GM12892 (cell line): ENCODE results near the gene DHRS7B. TPM values are rescaled to one million over a fixed set of nuclear protein-coding genes. Genes with fewer than 3 reads are reported as not detected.
A peak's percentile ranks its signal among the peaks of the same experiment; 100 is the strongest.
"Not testable (repeated sequence)": the region's sequence is repeated elsewhere in the genome, so short reads cannot be mapped to it uniquely, and the experiment has no call there.

Experiments used
- DNase-seq: peaks from one replicate; pipeline ENCODE4 v3.0.0; 2011; ENCODE audit not compliant: insufficient read length
- FAIRE-seq: peaks from 2 replicates; lab custom pipeline; 2011; peaks lifted over from hg19 to GRCh38; lab: Jason Lieb, UNC
- POLR2A ChIP-seq: IDR thresholded peaks from 2 replicates; pipeline ENCODE4 v1.6.1; 2011; ENCODE audit warnings: low read depth, low read length, control low read depth
- POLR2AphosphoS5 ChIP-seq: IDR thresholded peaks from 2 replicates; pipeline ENCODE4 v1.6.1; 2011; ENCODE audit warnings: low read depth, low read length, control low read depth
- TAF1 ChIP-seq: IDR thresholded peaks from 2 replicates; pipeline ENCODE4 v1.6.1; 2011; ENCODE audit warnings: low read depth, mild to moderate bottlenecking, control low read depth, low read length, borderline replicate concordance
- polyA plus RNA-seq: library from polyadenylated mRNA; unstranded; fragments of >200 nt; gene quantifications from one replicate; pipeline ENCODE4 v1.2.1, GENCODE V29; 2012; ENCODE audit warnings: missing spikeins, inconsistent platforms; ENCODE audit not compliant: missing spikeins

The DHRS7B gene, protein sequence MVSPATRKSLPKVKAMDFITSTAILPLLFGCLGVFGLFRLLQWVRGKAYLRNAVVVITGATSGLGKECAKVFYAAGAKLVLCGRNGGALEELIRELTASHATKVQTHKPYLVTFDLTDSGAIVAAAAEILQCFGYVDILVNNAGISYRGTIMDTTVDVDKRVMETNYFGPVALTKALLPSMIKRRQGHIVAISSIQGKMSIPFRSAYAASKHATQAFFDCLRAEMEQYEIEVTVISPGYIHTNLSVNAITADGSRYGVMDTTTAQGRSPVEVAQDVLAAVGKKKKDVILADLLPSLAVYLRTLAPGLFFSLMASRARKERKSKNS
- polyA plus RNA-seq = 9.2 TPM

DNA sequence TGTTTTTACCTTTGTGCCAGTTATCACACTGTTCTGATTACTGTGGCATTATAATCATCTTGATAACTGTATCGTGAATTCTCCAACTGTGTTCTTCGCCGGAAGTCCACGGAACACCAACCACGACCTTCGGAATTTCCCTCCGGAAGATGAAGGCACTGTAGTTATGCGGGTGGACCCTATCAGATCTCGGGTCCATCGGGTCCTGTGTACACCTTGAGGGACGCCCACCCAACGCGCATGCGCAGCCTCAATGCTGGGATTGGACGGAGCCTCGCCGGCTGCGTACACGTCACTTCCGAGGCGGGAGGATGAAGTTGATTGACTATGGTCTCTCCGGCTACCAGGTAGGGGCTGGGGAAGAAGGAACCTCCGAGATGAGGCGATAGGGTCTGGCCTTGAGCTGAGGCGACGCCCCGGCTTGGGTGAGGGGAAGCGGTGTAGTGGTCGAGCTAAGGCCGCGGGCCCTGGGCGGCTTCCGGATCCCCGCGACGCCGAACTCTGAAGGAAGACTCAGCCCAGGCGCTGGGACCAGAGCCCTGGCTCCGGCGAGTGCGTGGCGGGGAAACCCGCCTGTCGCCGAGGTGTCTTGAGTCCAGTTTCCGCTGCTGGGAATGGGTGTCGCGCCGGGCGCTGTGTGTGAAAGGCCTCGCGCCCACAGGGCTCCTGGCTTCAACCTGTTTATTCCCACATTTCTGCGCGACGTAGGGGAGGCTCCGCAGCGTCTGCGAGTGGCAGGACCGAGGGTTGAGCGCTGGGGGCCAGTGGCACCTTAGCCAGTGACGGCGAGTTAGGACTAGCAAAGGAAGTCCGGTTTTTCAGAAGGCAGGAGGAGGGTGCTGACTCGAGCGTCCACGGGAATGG lies at the start of gene DHRS7B:
DHRS7B (plus strand) TSS at position 320 of the 864 bp plus-strand sequence; CDS start at position 328, 8 bp downstream.
- DNase-seq (peak; percentile 88), FAIRE-seq (peak; percentile 100)
- TF ChIP-seq POLR2AphosphoS5 = peak; percentile 81
- no peak for TF ChIP-seq TAF1
- peak; percentile 89 for TF ChIP-seq POLR2A

DNA sequence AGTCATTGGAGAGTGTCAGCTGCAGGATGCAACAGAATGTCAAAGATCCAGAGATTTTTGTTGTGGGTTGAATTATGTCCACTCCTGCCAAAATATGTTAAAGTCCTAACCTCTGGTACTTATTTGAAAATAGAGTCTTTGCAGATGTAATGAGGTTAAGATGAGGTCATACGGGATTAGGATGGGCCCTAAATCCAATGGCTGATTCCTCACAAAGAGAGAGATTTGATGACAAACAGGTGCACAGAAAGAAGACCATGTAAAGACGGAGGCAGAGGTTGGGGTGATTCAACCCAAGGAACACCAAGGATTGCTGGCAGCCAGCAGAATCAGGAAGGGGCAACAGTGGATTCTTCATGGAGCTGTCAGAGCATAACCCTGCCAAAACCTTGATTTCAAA lies 49.5 kb upstream of the DHRS7B start:
- FAIRE-seq = no peak
- no peak for DNase-seq
- TF ChIP-seq POLR2A (no peak), TAF1 (no peak), POLR2AphosphoS5 (no peak)

DNA sequence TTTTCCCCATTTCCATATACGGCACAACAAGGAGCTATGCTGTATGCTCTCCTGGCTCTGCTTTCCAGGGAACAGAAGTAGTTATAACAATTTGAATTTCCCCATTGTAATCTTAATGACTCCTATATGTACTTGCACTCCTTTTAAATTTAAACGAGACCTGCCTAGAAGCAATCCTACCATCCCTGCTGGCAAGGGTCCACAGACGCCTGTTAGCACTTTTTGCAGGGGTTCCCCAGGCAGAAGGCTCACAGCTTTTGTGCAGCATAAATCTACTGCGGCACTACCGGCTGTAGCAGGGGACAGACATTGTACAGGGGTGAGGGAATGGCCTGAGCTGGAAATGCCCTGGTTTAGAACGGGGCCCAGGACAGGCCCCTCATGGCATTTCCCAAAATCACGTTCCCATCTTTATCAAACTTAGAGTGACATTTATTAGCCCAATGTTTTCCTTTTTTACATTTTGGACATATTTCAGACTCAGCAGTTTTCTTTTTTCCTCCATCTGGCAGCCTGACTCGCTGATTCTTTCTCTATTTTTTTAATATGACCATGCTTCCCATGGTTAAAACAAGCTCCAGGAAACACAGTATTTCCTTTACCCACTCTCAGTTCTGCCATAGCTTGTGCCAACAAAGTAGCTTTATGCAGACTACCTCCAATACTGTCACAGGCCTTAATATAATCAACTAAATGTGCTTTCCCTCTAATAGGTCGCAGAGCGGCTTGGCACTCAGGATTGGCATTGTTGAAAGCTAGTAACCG lies 48.6 kb upstream of the DHRS7B start:
- TF ChIP-seq POLR2AphosphoS5 = no peak
- TF ChIP-seq TAF1 = no peak
- TF ChIP-seq POLR2A = no peak
- FAIRE-seq (no peak), DNase-seq (no peak)

DNA sequence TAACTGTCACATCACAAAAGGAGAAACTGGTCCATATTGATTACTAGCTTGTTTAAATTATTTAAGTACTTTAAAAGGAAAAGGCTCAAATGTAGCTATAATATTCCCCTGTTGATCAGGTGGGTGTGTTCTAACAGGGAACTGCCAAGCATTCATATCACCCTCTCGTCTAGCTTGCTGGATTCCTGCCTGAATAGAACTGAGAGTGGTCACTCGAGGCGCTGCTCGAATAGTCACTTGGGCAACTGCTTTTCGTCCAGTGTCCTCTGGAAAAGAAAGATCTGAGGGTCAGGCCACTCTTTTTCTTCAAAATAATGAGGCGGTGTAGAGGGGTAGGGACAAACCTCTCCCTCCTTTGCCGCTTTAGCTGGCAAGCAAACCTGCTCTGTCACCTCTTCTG lies 47.6 kb upstream of the DHRS7B start:
- no peak for DNase-seq
- no peak for FAIRE-seq

DNA sequence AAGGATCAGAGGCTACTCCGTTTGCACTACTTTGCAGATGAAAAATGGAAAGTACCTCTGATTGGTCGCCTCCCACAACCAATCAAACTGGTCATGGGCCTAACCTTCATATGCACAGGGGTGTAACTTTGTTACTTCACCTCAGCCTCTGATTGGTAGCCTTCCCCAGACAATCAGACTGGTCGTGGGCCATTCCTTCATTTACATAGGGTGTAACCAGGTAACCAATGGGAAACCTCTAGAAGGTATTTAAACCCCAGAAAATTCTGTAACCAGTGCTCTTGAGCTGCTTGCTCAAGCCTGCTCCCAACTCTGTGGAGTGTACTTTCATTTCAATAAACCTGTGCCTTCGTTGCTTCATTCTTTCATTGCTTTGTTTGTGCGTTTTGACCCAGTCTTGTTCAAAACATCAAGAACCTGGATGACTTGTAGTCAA lies 44.7 kb upstream of the DHRS7B start:
- no peak for TF ChIP-seq TAF1
- TF ChIP-seq POLR2AphosphoS5 = no peak
- no peak for TF ChIP-seq POLR2A
- FAIRE-seq = no peak
- no peak for DNase-seq

More for the DNA sequence above, 47.6 kb upstream of the DHRS7B start:
- TF ChIP-seq POLR2A = no peak
- no peak for TF ChIP-seq TAF1
- no peak for TF ChIP-seq POLR2AphosphoS5

DNA sequence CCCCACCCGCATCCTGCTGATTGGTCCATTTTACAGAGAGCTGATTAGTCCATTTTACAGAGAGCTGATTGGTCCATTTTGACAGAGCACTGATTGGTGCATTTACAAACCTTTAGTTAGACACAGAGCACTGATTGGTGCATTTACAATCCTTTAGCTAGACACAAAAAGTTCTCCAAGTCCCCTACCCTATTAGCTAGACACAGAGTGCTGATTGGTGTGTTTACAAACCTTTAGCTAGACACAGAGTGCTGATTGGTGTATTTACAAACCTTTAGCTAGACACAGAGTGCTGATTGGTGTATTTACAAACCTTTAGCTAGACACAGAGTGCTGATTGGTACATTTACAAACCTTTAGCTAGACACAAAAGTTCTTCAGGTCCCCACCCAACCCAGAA lies 41.5 kb upstream of the DHRS7B start:
- FAIRE-seq, DNase-seq: not testable (repeated sequence)

DNA sequence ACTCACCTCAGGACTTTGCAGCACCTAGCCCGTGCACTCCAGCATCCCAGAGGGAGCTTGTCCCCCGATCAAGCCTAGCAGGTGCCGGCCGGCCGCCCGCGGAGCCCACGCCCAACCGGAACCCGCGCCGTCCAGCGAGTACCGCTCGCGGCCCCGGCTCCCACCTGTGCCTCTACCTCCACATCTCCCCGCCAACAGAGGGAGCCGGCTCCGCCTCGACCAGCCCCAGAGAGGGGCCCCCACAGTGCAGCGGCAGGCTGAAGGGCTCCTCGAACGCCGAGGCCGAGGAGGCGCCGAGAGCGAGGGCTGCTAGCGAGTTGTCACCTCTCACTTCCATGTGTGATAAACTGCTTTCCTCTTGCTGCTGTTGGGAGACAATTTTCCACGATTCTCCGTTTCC lies 41.1 kb upstream of the DHRS7B start:
- no peak for TF ChIP-seq POLR2AphosphoS5
- TF ChIP-seq TAF1 = no peak
- TF ChIP-seq POLR2A = no peak
- no peak for DNase-seq
- FAIRE-seq = no peak

DNA sequence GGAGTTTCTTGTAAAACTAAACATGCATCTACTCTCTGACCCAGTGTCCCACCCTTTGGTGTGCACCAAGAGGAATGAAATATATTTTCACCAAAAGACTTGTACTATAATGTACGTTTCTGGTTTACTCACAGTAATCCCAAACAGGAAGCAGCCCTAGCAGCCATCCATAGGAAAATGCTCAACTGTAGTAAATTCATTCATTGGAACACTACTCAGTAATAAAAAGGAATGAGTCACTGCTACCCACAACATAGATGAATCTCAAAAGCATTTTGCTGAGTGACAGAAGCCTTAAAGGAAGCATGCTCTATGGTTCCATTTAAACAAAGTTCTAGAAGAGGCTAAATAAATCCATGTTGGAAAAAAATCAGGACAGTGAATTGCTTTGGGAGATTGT lies 37.6 kb upstream of the DHRS7B start:
- DNase-seq (no peak), FAIRE-seq (peak; percentile 65)
- TF ChIP-seq POLR2AphosphoS5 (no peak), TAF1 (no peak), POLR2A (no peak)

DNA sequence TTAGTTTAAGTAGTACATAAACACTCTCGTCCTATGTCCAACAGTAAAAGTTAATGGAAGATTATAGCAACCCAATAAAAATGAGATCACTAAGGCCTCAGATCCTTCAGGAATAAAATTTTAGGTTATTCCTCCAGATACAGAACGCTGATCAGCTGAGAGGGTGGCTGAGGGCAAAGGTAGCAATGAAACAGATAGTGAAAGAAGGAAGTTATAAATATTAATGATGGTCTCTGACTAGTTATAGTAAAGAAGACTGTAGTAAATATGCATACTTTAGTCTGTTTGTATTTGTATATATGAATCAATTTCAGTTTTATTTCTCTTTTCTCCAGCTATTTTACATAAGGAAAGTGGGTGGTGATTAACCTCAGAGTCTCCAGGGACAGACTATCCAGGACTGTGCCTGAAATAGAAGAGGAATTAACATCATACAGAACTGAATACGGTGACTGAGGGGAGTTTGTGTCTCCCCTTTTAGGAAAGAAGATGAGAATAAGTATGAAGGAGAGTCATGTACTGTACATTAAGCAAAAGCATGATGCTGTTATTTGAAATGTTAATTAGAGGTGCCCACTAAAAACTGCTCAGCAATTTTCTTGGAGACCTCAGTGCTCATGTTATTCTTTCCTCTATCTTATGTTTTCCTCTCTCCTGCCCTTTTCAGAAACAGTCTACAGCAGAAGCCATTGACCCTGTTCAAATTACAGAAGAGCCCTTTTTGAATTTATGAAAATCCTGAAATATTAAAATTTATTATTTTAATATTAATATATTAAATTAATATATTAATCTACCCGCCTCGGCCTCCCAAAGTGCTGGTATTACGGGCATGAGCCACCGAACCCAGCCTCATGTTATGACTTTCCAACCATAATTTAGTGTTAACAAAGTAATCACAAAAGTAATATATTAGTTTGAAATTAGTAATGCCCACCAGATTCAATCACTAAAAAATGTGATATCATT lies 36.5 kb upstream of the DHRS7B start:
- TF ChIP-seq POLR2AphosphoS5 (no peak), TAF1 (no peak), POLR2A (no peak)
- peak; percentile 50 for FAIRE-seq
- DNase-seq = no peak

DNA sequence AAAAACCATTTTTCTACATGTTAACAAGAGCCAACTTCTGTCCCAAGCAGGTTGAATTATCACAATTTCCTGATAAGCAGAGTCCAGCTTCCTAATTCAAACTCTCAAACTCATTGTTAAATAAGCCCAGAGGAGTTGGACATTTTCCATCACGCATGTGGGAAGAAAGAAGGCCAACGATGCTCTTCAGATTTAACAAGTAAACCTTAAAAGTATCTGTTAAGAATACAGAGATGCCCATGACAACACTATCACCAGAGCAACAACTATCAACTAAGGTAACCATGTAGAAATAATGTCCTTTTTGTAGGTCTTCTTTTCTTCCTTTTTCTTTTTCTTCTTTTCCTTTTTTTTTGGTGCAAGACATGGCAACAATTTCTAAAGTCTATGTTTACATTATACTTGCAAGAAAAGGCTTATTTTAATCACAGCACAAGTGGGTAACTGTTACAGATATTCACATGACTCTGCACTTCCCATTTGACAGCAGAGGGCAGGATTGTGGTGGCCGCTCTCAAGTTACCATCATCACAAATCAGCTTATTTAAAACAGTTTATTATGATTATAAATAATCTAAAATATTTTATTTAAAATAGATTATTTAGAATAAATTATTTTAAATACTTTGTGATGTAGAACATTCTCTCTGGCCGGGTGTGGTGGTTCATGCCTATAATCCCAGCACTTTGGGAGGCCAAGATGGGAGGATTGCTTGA lies 35.7 kb upstream of the DHRS7B start:
- no peak for DNase-seq
- TF ChIP-seq TAF1 = no peak
- TF ChIP-seq POLR2AphosphoS5 = no peak
- no peak for TF ChIP-seq POLR2A
- peak; percentile 56 for FAIRE-seq
